ENCODE results near the gene SRGAP1. TPM values are rescaled to one million over a fixed set of nuclear protein-coding genes. Genes with fewer than 3 reads are reported as not detected.

Gene SRGAP1
- total and polyA plus RNA-seq, 9 of the 15 experiments (the other 6 are each of a cell fraction or from before 2014, with no cell fraction given): 0.01 to 0.13 (median 0.04) TPM; not detected in 3

DNA sequence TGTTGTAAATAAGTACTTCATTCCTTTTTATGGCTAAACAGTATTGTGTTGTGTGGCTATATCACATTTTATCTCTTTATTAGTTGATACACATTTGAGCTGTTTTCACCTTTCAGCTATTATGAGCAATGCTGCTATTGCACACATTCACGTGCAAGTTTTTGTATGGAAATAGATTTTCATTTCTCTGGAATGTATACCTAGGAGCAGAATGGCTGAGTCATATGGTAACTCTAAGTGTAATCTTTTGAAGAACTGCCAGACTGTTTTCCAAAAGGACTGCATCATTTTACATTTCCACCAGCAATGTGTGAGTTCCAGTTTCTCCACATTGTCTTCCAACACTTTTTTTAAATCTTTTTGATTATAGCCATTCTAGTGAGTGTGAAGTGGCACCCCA is 134.0 kb downstream of the SRGAP1 start:
- no peak overlapping the region for H3K4me2 ChIP-seq (ENCODE audit: insufficient read depth, low read length)
- no peak for DNase-seq (ENCODE audit: extremely low read depth in 1 of 4, low spot score in 3 of 4)
- 0% methylated on average over 1 of the region's 1 CpG for WGBS (ENCODE audit: insufficient coverage, low coverage, missing lambda C conversion rate)
- ChIA-PET CTCF (ENCODE audit: low intra/inter-chr PET ratio) (no interaction called here), POLR2A (no interaction called here)
- no peaks in the 10 kb centered on the region for H3K9me3 ChIP-seq (replicated peaks; ENCODE audit: control insufficient read depth, insufficient read depth, low read depth, low read length)
- H4K20me1 ChIP-seq (replicated peaks; ENCODE audit: control insufficient read depth, insufficient read depth, low read length): no peaks in the 10 kb centered on the region
- H3K27ac ChIP-seq (ENCODE audit: extremely low read depth, low read depth, low read length): no peak overlapping the region
- intact Hi-C loops (cut with micrococcal nuclease) (no loop called here), in situ Hi-C loops (cut with MboI) (no loop called here)
- no peaks in the 10 kb centered on the region for H3K9me1 ChIP-seq (ENCODE audit: control insufficient read depth, insufficient read depth, low read length)
- H3K4me1 ChIP-seq (replicated peaks in 1 of 2; ENCODE audit: control insufficient read depth in 2 of 2, insufficient read depth in 2 of 2, low read length in 2 of 2): no peaks in the 10 kb centered on the region
- FAIRE-seq: no peak
- ATAC-seq: no peak
- H3K27me3 ChIP-seq (ENCODE audit: control insufficient read depth in 2 of 2, insufficient read depth in 2 of 2, low read length in 2 of 2): peaks cover 0 to 4% of the 10 kb centered on the region in 2 experiments; a peak in 2 of 5 replicates
- no peak overlapping the region for H3K4me3 ChIP-seq
- BruUV-seq (replicated peaks): no TSS peak
- H3K36me3 ChIP-seq (ENCODE audit: control insufficient read depth, insufficient read depth, low read length): no peaks in the 10 kb centered on the region
- H3K9ac ChIP-seq (ENCODE audit: insufficient read depth in 1 of 2, low read depth in 2 of 2, low read length in 2 of 2): no peak overlapping the region
- no peak overlapping the region for H2AFZ ChIP-seq (ENCODE audit: low read depth, low read length)
- no peaks in the 10 kb centered on the region for H3K79me2 ChIP-seq (ENCODE audit: control insufficient read depth, insufficient read depth, low read length)
- TF ChIP-seq MCM7 (IDR thresholded peaks at IDR 0.05) (no peak), FOXJ2 (tag; IDR thresholded peaks at IDR 0.05) (no peak), ZBTB7A (IDR thresholded peaks at IDR 0.05; ENCODE audit: borderline replicate concordance, control insufficient read depth, low read depth, low read length) (no peak), NCOA4 (IDR thresholded peaks at IDR 0.05; ENCODE audit: partially characterized antibody) (no peak), SNIP1 (IDR thresholded peaks at IDR 0.05; ENCODE audit: low read depth) (no peak), ZNF584 (CRISPR knock-in tag; IDR thresholded peaks at IDR 0.05; ENCODE audit: low read depth) (no peak), ILK (tag; IDR thresholded peaks at IDR 0.05; ENCODE audit: borderline replicate concordance, low read depth) (no peak), LARP7 (IDR thresholded peaks at IDR 0.05) (no peak)
- TF ChIP-seq, protein P1, sequence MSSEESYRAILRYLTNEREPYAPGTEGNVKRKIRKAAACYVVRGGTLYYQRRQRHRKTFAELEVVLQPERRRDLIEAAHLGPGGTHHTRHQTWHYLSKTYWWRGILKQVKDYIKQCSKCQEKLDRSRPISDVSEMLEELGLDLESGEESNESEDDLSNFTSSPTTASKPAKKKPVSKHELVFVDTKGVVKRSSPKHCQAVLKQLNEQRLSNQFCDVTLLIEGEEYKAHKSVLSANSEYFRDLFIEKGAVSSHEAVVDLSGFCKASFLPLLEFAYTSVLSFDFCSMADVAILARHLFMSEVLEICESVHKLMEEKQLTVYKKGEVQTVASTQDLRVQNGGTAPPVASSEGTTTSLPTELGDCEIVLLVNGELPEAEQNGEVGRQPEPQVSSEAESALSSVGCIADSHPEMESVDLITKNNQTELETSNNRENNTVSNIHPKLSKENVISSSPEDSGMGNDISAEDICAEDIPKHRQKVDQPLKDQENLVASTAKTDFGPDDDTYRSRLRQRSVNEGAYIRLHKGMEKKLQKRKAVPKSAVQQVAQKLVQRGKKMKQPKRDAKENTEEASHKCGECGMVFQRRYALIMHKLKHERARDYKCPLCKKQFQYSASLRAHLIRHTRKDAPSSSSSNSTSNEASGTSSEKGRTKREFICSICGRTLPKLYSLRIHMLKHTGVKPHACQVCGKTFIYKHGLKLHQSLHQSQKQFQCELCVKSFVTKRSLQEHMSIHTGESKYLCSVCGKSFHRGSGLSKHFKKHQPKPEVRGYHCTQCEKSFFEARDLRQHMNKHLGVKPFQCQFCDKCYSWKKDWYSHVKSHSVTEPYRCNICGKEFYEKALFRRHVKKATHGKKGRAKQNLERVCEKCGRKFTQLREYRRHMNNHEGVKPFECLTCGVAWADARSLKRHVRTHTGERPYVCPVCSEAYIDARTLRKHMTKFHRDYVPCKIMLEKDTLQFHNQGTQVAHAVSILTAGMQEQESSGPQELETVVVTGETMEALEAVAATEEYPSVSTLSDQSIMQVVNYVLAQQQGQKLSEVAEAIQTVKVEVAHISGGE (CRISPR knock-in tag; IDR thresholded peaks at IDR 0.05): no peak
- TF ChIP-seq, protein P2, sequence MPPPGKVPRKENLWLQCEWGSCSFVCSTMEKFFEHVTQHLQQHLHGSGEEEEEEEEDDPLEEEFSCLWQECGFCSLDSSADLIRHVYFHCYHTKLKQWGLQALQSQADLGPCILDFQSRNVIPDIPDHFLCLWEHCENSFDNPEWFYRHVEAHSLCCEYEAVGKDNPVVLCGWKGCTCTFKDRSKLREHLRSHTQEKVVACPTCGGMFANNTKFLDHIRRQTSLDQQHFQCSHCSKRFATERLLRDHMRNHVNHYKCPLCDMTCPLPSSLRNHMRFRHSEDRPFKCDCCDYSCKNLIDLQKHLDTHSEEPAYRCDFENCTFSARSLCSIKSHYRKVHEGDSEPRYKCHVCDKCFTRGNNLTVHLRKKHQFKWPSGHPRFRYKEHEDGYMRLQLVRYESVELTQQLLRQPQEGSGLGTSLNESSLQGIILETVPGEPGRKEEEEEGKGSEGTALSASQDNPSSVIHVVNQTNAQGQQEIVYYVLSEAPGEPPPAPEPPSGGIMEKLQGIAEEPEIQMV (tag; conservative IDR thresholded peaks at IDR 0.05; ENCODE audit: low read depth): no peak
- TF ChIP-seq, protein P3, sequence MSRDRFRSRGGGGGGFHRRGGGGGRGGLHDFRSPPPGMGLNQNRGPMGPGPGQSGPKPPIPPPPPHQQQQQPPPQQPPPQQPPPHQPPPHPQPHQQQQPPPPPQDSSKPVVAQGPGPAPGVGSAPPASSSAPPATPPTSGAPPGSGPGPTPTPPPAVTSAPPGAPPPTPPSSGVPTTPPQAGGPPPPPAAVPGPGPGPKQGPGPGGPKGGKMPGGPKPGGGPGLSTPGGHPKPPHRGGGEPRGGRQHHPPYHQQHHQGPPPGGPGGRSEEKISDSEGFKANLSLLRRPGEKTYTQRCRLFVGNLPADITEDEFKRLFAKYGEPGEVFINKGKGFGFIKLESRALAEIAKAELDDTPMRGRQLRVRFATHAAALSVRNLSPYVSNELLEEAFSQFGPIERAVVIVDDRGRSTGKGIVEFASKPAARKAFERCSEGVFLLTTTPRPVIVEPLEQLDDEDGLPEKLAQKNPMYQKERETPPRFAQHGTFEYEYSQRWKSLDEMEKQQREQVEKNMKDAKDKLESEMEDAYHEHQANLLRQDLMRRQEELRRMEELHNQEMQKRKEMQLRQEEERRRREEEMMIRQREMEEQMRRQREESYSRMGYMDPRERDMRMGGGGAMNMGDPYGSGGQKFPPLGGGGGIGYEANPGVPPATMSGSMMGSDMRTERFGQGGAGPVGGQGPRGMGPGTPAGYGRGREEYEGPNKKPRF (IDR thresholded peaks at IDR 0.05; ENCODE audit: low read depth, low read length): no peak
- TF ChIP-seq, protein P4, sequence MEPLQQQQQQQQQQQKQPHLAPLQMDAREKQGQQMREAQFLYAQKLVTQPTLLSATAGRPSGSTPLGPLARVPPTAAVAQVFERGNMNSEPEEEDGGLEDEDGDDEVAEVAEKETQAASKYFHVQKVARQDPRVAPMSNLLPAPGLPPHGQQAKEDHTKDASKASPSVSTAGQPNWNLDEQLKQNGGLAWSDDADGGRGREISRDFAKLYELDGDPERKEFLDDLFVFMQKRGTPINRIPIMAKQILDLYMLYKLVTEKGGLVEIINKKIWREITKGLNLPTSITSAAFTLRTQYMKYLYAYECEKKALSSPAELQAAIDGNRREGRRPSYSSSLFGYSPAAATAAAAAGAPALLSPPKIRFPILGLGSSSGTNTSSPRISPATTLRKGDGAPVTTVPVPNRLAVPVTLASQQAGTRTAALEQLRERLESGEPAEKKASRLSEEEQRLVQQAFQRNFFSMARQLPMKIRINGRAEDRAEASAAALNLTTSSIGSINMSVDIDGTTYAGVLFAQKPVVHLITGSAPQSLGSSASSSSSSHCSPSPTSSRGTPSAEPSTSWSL (CRISPR knock-in tag; IDR thresholded peaks at IDR 0.05; ENCODE audit: borderline replicate concordance): no peak

All from K562 (cell line).